HUES6 (cell line): ENCODE data around the gene IL25.
"Not testable (repeated sequence)": the region's sequence is repeated elsewhere in the genome, so short reads cannot be mapped to it uniquely, and the experiment has no call there.

ENCODE experiments used
- H3K27ac ChIP-seq: 2 replicates; pipeline ENCODE4 v1.7.0; 2013; ENCODE audit warnings: low read depth, mild to moderate bottlenecking, low read length, inconsistent platforms
- H3K27me3 ChIP-seq: 2 replicates; pipeline ENCODE4 v1.6.1; 2013; ENCODE audit warnings: low read length; ENCODE audit not compliant: control insufficient read depth, insufficient read depth
- H3K36me3 ChIP-seq: 2 replicates; pipeline ENCODE4 v1.6.1; 2013; ENCODE audit warnings: low read length; ENCODE audit not compliant: control insufficient read depth, insufficient read depth
- H3K4me1 ChIP-seq: 2 replicates; pipeline ENCODE4 v1.6.1; 2013; ENCODE audit warnings: low read length; ENCODE audit not compliant: control insufficient read depth, insufficient read depth
- H3K4me3 ChIP-seq: 2 replicates; pipeline ENCODE4 v1.5.1; 2013; ENCODE audit warnings: low read depth, low read length
- H3K9ac ChIP-seq: one replicate; pipeline ENCODE4 v1.6.1; 2013; ENCODE audit warnings: mild to moderate bottlenecking, low read length
- H3K9me3 ChIP-seq: 2 replicates; pipeline ENCODE4 v1.6.1; 2013; ENCODE audit warnings: low read depth, low read length; ENCODE audit not compliant: control insufficient read depth, insufficient read depth

The IL25 gene

DNA sequence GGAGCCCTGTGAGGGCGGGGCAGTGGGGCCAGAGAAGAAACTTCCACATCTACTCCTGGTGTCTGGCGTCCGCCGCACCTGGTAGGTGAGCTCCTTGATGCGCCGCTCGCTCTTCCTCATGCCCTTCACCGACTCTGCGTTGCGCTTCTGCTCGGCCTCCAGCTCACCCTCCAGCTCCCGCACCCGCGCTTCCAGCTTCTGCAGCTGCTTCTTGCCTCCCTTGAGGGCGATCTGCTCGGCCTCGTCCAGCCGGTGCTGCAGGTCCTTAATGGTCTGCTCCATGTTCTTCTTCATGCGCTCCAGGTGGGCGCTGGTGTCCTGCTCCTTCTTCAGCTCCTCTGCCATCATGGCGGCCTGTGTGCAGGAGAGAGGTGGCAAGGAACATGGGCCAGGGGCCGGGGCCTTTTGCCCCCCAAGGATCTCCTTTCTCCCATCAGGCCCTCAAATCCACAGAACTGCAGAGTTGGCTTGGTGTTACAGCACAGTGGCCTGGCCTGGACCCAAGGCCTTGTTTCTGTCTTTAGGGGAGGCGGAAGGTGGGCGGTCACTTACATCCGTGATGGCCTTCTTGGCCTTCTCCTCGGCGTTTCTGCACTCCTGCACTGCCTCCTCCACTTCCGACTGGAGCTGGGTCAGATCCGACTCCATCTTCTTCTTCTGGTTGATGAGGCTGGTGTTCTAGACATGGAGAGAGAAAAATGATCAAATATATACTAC, 11.9 kb downstream of the IL25 start:
- Histone ChIP-seq H3K4me3 (no peak overlapping the region), H3K9me3 (no peaks in the 10 kb centered on the region), H3K4me1 (peaks cover 6% of the 10 kb centered on the region), H3K27me3 (peaks cover 14% of the 10 kb centered on the region), H3K9ac (no peak overlapping the region), H3K36me3 (no peaks in the 10 kb centered on the region), H3K27ac (no peak overlapping the region)

DNA sequence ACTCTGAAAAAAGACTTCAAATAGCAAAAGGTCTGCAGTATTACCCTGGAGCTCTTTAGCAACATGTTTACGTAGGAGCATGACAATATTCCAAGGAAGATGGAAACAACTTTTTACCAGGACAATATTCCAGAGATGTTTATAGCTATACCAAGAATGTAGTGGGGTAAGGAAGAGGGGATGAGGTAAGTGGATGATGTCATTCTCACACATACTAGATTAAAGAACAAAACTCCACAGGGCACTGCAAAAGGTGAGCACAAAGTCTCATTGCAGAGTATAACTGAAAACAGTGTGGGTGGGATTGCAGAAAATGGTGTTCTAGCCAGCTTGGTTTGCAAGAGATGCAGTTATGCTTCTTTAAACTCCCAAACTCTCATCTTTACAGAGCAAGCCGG, 12.6 kb downstream of the IL25 start:
- Histone ChIP-seq H3K27ac (no peak overlapping the region), H3K9ac (no peak overlapping the region), H3K9me3 (no peaks in the 10 kb centered on the region), H3K27me3 (peaks cover 14% of the 10 kb centered on the region), H3K4me1 (peaks cover 9% of the 10 kb centered on the region), H3K4me3 (no peak overlapping the region), H3K36me3 (no peaks in the 10 kb centered on the region)

DNA sequence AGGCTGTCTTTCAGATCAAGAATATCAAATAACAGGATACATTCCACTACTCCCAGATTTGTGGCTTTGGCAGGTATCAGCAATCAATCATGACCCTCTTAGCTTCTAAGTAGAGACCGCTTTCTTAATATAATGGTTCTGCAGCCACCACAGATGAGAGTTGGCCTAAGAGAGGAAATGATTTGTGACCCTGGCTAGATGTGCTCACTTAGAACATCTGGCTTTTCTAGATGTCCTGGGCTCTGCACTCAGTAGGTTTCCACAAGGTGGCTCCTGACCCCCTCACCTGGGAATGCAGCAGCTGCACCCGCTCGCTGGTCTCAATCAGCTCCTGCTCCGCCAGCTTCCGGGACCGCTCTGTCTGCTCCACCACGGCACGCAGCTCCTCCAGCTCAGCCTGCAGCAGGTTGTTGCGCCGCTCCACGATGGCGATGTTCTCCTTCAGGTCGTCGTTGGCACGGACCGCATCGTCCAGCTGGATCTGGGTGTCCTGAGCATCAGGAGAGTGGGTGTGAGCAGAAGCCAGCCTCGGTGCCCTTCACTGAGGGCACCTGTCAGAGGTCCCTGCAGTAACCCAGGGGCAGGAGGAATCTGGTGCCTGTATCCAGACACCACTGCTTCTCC, 13.1 kb downstream of the IL25 start:
- Histone ChIP-seq H3K27me3 (peaks cover 14% of the 10 kb centered on the region), H3K9me3 (no peaks in the 10 kb centered on the region), H3K4me1 (peaks cover 9% of the 10 kb centered on the region), H3K36me3 (no peaks in the 10 kb centered on the region), H3K4me3 (no peak overlapping the region), H3K9ac (no peak overlapping the region), H3K27ac (no peak overlapping the region)

DNA sequence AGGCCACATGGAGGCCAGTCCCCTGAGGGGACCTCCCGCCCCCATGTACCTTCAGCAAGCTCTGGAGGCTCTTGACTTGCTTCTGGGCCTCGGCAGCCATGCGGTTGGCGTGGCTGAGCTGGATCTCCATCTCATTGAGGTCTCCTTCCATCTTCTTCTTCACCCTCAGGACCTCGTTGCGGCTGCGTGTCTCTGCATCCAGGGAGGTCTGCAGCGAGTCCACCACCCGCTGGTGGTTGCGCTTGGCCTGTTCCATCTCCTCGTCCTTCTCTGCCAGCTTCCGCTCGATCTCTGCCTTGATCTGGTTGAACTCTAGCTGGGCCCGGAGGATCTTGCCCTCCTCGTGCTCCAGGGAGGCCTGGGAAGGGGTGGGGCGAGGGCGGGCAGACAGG, 13.7 kb downstream of the IL25 start:
- peaks cover 14% of the 10 kb centered on the region for H3K27me3 ChIP-seq

DNA sequence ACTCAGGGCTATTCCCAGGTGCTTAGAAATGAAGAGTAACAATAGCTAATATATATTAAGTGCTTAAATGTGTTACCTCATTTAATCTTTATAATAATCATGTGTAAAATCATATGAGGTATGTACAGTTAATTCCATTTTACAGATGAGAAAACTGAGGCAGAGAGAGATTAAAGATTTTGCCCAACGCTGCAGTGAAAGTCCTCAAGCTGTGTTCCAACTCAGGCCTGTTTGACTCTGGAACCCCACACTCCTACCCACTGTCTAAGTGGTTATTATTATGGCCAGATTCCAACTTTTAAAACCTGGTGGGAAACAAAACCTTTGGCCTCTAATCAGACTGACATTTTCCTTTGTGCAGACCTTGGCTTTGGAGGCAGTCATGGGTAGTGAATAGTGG, 14.4 kb downstream of the IL25 start:
- H3K36me3 ChIP-seq: no peaks in the 10 kb centered on the region
- no peaks in the 10 kb centered on the region for H3K9me3 ChIP-seq
- no peak overlapping the region for H3K9ac ChIP-seq
- peaks cover 9% of the 10 kb centered on the region for H3K4me1 ChIP-seq
- no peak overlapping the region for H3K4me3 ChIP-seq
- H3K27me3 ChIP-seq: peaks cover 16% of the 10 kb centered on the region
- H3K27ac ChIP-seq: no peak overlapping the region

More for the DNA sequence above, 13.7 kb downstream of the IL25 start:
- not testable (repeated sequence) for H3K4me3 ChIP-seq, H3K27ac ChIP-seq, H3K9ac ChIP-seq, H3K36me3 ChIP-seq, H3K9me3 ChIP-seq, H3K4me1 ChIP-seq

DNA sequence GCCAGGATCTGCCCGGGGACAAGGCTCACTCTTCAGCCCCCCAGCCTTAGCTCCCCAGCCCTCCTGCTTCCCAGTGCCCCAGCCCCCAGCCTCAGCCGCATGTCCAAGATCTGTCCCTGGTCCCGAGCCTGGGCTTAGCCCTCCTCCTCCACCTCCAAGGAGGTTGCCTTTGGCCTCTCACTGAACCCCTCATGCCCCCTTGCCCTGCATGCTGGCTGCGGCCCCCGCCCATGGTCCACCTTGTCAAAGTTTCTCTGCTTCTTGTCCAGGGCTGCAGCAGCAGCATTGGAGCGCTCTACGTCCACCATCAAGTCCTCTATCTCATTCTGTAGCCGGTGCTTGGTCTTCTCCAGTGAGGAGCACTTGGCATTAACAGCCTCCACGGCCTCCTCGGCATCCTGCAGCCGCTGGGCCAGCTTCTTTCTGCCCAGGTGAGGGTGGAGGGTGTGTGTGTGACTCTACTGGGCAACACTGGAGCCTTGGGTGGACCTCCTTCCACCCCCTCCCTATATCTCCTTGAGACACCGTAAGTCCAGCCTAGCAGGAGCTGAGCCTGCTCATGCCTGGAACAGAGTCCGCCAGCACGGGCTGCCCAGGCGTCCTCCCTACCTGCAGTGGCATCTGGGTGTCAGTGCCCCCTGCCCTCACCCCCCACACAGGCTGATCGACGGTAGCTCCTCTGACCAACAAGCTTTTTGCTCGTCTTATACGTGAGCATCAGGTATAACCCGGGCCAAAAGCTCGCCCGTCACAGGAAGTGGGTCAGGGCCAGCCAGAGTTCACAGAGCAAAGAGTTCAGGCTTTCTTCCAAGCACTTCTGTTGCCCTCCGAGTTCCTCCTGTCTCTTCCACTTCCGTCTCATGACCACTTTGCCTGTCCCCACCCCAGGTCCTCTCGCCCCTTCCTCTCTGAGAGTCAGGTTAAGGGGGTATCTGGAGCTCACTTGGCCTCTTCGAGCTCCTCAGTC, 15.6 kb downstream of the IL25 start:
- H3K4me3 ChIP-seq: no peak overlapping the region
- no peak overlapping the region for H3K9ac ChIP-seq
- peaks cover 27% of the 10 kb centered on the region for H3K27me3 ChIP-seq

DNA sequence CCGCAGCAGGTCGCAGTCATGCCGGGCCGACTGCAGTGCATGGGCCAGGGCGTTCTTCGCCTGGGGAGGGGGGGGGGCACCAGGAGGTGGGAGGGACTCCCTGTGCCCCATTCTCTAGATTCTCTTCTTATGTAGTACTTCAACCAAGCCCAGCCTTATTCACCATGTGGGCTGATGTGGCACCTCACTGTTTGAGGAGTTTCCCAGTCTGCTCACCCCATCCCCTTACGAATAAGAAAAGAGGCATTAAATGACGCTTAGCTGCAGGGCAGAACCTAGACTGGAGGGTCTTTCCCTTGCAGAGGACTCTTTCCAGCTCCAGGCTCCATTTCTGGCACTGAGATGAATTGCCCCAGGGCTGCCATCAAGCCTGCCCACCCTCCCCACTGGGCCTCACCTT, 16.4 kb downstream of the IL25 start:
- H3K27ac ChIP-seq: no peak overlapping the region
- H3K36me3 ChIP-seq: no peaks in the 10 kb centered on the region
- peaks cover 32% of the 10 kb centered on the region for H3K27me3 ChIP-seq
- H3K4me3 ChIP-seq: no peak overlapping the region
- no peaks in the 10 kb centered on the region for H3K9me3 ChIP-seq
- no peak overlapping the region for H3K9ac ChIP-seq
- H3K4me1 ChIP-seq: peaks cover 9% of the 10 kb centered on the region

More for the DNA sequence above, 15.6 kb downstream of the IL25 start:
- no peaks in the 10 kb centered on the region for H3K36me3 ChIP-seq
- H3K4me1 ChIP-seq: peaks cover 9% of the 10 kb centered on the region
- no peak overlapping the region for H3K27ac ChIP-seq
- H3K9me3 ChIP-seq: no peaks in the 10 kb centered on the region

DNA sequence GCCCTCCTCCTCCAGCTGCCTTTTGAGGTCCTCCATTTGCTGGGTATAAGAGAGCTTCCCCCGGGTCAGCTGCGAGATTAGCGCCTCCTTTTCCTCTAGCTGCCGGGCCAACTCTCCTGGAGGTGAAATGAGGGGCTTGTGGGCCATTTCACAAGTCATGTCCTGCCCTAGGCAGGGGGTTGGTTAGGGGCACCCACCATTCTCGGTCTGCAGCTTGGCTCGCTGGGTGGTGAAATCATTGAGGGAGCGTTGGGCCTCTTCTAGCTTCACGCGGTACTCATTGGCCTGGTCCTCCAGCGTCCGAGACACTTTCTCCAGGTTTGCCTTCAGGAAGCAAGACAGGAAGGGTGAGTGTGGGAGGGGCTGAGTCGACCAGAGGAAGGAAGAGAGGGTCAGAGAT, 16.8 kb downstream of the IL25 start:
- H3K36me3 ChIP-seq: no peaks in the 10 kb centered on the region
- H3K4me1 ChIP-seq: peaks cover 9% of the 10 kb centered on the region
- H3K27ac ChIP-seq: no peak overlapping the region
- peaks cover 32% of the 10 kb centered on the region for H3K27me3 ChIP-seq
- H3K4me3 ChIP-seq: no peak overlapping the region
- H3K9me3 ChIP-seq: no peaks in the 10 kb centered on the region
- no peak overlapping the region for H3K9ac ChIP-seq

DNA sequence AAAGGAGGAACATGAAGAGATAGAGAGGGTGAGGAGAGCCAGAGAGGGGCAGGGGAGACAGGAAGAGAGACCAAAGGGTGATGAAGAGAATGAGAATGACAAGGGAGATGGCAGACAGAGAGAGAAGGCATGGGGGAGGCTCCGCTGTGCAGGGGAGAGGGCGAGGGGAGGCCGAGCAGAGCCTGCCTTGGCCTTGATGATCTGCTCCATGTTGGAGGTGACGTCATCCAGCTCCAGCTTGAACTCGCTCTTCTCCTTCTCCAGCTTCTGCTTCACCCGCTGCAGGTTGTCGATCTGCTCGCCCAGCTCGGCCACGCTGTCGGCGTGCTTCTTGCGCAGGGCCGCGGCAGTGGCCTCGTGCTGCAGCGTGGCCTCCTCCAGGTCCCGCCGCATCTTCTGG, 17.3 kb downstream of the IL25 start:
- H3K27ac ChIP-seq, H3K4me1 ChIP-seq, H3K36me3 ChIP-seq, H3K9me3 ChIP-seq, H3K9ac ChIP-seq, H3K4me3 ChIP-seq: not testable (repeated sequence)
- H3K27me3 ChIP-seq: peaks cover 32% of the 10 kb centered on the region

DNA sequence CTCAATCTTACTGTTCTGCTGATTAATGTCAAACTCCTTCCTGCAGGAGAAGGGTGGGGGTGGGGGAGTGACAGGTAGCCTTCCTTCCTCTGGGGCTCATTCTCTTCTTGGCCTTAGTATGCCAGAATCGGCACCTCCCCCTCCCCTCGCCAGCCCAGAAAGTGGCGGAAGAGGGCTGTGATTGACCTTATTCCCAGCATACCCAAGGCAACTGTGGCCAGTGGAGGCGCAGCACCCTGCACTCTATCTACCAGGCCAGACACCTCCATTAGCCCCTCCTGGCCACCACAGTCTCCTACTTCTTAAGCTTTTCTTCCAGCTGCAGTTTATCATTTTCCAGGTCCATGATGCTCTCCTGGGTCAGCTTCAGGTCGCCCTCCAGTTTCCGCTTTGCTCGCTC, 20.0 kb downstream of the IL25 start:
- Histone ChIP-seq H3K36me3 (no peaks in the 10 kb centered on the region), H3K4me3 (no peak overlapping the region), H3K9me3 (no peaks in the 10 kb centered on the region), H3K4me1 (peaks cover 9% of the 10 kb centered on the region), H3K27me3 (peaks cover 37% of the 10 kb centered on the region), H3K9ac (no peak overlapping the region), H3K27ac (no peak overlapping the region)

DNA sequence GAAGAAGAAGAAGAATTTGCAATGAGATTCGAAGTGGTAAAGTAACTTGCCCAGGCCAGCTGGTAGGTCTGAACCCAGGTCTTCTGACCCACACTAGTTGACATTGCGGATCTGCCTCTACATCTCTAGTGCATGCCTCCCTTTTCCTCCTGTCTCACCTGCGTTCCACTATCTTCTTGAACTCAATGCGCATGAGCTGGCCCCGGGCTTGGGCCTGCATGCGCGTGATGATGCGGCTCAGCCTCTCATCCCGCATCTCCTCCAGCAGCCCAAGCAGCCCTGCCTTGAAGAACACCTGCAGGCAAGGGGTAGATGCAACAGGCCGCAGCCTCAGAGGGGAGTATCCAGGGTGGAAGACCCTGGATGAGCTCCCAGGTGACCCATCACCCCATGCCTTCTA, 23.5 kb downstream of the IL25 start:
- H3K4me1 ChIP-seq: no peaks in the 10 kb centered on the region
- H3K9me3 ChIP-seq: no peaks in the 10 kb centered on the region
- H3K4me3 ChIP-seq: no peak overlapping the region
- peaks cover 27% of the 10 kb centered on the region; the same call in 1 of the 2 replicates for H3K27me3 ChIP-seq
- no peak overlapping the region for H3K9ac ChIP-seq
- no peaks in the 10 kb centered on the region for H3K36me3 ChIP-seq
- no peak overlapping the region for H3K27ac ChIP-seq
